GM12873 (cell line): ENCODE measurements around the gene LRCH4.

ENCODE experiments used
- CTCF ChIP-seq: IDR thresholded peaks from 2 replicates; pipeline ENCODE4 v1.5.1; 2012; ENCODE audit warnings: low read depth, mild to moderate bottlenecking, moderate library complexity, low read length, control low read depth; ENCODE audit not compliant: insufficient read depth; ENCODE audit errors: missing control alignments

Gene LRCH4

GRCh38 chr7:100572949-100573675 is 12.8 kb downstream of the LRCH4 start:
- no peak for TF ChIP-seq CTCF

GRCh38 chr7:100572281-100572948 is 13.5 kb downstream of the LRCH4 start:
- no peak for TF ChIP-seq CTCF

DNA sequence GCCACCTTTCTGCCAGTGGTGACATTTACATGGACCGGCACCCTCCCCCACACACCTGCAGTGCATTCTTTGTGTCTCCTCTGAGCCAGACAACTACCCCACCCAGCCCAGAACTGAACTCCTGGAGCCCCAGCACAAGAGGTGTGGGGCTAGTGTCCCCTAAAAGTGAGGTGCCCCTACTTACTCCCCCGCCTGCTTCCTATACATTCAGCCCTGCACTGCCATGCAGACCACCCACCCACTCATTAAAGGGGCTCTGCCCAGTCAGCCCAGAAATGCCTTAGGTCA is 14.2 kb downstream of the LRCH4 start:
- no peak for TF ChIP-seq CTCF

GRCh38 chr7:100570954-100571828 is 14.7 kb downstream of the LRCH4 start:
- TF ChIP-seq CTCF = no peak

- TF ChIP-seq CTCF = peak; percentile 65
Measured at GRCh38 chr7:100568896-100569844, 16.8 kb downstream of the LRCH4 start.

DNA sequence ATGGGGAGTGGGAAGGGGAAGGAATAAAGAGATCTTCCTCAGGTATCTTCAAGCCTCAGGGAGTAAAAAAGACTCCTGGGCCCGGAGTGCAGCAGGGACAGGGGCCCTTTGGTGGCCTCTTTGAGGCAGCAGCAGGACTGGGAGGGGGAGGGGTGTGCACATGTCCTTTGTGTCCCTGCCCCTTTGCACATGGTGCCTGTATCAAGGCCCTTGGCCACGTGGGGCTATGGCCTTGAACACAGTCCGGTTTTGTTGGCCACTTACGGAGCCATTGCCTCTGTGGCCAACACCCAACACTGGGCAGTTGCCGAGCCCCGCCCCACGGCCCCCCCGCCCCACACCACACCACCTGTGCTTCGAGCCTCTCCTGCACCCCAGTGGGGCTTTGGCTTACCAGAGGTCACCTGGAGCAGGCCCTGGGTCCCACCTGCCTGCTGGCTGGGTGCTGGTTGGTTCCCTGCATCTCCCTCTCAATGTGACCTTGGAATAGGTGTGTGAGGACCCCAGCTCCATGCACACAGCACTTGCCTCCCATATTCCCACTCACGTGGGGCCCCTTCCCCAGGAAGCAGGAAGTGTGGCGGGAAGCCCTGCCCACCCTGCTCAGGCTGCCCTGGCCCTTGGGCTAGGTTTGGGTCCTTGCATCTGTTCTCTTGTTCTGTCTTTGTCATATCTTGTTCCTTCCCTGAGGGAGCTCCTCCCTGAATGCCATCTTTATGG is 17.6 kb downstream of the LRCH4 start:
- no peak for TF ChIP-seq CTCF
